GM19397 (cell line): ENCODE results near the gene TNPO3.
A peak's percentile ranks its signal among the peaks of the same experiment; 100 is the strongest.
"Not testable (repeated sequence)": the region's sequence is repeated elsewhere in the genome, so short reads cannot be mapped to it uniquely, and the experiment has no call there.

ENCODE experiments used
- ATAC-seq: cut with Tn5 transposase; IDR thresholded peaks from one replicate; pipeline ENCODE4 v1.9.1; 2021; ENCODE audit warnings: mild to moderate bottlenecking, moderate library complexity; ENCODE audit not compliant: unreplicated experiment

TNPO3 gene

GRCh38 chr7:129072479-129073011 lies 17.6 kb upstream of the TNPO3 start:
- ATAC-seq = no peak

DNA sequence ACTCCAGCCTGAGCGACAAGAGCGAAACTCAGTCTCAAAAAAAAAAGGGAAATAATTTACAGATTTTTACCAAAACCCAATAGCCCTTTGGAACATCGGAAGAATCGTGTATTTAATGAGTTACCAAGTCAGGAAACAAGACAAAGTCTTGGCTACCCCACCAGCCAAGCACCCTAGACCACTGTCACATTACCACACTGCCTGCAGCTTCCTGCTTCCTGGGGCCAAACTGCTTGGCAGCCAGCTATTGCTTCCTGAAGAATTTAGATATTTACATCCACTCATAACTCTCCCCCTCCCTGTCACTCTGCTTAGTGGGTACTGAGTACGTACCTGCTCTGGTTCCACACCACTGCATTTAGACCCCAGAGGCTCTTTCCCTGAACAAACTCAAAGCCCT lies 14.1 kb upstream of the TNPO3 start:
- no peak for ATAC-seq

- no peak for ATAC-seq
Observed at GRCh38 chr7:129067943-129068548, 13.1 kb upstream of the TNPO3 start.

GRCh38 chr7:129067132-129067561 lies 12.2 kb upstream of the TNPO3 start:
- not testable (repeated sequence) for ATAC-seq

DNA sequence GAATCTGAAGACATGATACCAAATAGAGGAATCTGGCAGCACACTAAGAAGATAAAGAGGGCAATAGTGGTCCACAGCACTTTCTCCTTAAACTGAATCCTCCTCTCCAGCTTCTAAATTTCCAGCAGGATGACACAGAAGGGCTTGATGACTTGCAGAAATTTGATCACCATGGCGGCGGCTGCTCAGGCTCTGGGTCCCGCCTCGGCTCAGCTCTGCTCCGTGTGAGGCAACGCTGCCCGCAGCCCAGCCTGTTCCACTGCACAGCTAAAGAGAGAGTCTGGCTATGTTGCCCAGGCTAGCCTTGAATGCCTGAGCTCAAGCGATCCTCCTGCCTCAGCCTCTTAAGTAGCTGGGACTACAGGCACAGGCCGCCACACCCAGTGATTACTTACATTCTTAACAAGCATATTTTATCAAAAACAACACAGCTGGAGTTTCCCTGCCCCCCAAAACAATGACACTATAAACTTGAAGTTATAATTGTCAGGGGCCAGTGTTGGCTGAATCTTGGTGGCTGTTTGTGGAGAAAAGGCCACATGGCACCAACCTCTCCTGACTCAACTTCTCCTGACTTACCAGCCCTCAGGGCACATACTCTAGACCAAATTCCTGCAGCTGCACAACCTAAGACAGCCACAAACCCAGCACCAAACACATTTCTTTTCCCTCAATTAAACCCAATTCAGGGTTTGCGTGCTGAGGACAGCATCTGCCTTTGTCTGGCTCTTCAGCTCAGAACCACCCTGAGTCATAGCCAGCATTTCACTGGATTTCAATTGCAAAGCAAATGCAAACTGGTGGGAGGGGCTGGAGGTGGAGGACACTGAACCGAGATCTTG lies 11.6 kb upstream of the TNPO3 start:
- ATAC-seq = no peak

GRCh38 chr7:129055861-129056464 lies 1.1 kb upstream of the TNPO3 start:
- no peak for ATAC-seq

DNA sequence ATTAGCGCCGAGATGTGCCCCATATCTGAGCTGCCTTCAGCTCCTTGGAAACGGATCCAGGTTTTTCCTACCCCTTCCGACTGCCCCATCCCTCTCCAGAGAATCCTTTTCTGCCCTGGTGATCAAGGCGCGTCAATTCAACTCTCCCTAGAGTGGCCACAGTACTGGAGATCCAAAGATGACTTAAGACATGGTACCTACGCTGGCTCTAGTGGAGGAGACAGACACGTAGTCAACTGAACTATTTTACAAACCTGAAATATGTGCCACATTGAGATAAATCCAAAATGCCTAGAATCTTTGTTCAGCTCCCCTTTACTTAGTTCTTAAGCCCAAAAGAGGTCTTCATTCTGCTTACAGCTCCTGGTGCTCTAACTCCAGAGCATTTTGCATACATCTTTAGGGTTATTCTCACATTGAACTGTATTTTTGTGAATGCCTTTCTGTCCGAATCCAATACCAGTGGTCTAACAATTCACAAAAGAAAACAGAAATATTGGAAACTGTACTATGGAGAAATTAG lies 444 bp upstream of the TNPO3 start:
- ATAC-seq = peak; percentile 23

DNA sequence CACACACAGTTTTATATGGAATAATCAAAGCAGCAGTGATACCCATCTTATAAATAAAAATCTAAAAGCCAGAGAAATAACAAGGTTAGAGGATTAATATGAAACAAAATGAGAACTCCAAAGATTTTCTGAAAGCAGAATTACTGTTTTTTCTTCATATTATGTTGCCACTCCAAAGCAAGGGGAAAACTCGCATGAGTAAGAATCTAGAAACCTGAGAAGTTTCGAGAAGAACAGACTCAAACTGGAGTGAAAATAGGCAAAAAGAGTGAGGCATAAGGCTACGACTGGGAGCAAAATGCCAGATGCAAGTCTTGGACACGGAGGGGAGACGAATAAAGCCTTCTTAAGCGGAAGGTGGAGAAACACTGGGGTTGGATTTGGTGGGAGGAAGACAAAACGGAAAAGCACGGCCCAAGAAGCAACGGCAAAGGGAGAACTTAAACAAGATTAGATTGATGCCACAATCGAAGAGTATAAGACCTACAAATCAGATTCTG lies 923 bp downstream of the TNPO3 start:
- no peak for ATAC-seq

- ATAC-seq = no peak
Observed at GRCh38 chr7:129052441-129052840, 2.5 kb downstream of the TNPO3 start.

DNA sequence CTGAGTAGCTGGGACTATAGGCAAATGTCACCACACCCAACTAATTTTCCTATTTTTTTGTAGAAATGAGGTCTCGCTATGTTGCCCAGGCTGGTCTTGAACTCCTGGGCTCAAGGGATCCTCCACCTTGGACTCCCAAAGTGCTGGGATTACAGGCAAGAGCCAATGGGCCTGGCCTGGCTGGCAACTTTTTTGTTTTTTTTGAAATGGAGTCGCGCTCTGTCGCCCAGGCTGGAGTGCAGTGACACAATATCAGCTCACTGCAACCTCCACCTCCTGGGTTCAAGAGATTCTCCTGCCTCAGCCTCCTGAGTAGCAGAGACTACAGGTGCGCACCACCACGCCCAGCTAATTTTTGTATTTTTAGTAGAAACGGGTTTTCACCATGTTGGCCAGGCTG lies 3.5 kb downstream of the TNPO3 start:
- not testable (repeated sequence) for ATAC-seq

DNA sequence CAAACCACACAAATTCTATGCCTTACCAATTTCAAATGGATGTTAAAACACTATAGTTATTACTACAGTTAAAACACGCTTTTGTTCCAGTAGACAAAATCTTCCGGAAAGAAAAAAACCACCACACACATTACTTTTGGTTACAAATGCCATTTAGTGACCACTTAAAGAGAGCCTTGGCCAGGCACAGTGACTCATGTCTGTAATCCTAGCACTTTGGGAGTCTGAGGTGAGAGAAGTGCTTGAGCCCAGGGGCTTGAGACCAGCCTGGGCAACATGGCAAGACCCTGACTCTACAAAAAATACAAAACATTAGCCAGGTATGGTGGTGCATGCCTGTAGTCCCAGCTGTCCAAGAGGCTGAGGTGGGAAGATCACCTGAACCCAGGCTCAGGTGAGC lies 7.2 kb downstream of the TNPO3 start:
- no peak for ATAC-seq

- ATAC-seq = no peak
Observed at GRCh38 chr7:129045682-129046081, 9.2 kb downstream of the TNPO3 start.

- no peak for ATAC-seq
Observed at GRCh38 chr7:129043012-129043411, 11.9 kb downstream of the TNPO3 start.

DNA sequence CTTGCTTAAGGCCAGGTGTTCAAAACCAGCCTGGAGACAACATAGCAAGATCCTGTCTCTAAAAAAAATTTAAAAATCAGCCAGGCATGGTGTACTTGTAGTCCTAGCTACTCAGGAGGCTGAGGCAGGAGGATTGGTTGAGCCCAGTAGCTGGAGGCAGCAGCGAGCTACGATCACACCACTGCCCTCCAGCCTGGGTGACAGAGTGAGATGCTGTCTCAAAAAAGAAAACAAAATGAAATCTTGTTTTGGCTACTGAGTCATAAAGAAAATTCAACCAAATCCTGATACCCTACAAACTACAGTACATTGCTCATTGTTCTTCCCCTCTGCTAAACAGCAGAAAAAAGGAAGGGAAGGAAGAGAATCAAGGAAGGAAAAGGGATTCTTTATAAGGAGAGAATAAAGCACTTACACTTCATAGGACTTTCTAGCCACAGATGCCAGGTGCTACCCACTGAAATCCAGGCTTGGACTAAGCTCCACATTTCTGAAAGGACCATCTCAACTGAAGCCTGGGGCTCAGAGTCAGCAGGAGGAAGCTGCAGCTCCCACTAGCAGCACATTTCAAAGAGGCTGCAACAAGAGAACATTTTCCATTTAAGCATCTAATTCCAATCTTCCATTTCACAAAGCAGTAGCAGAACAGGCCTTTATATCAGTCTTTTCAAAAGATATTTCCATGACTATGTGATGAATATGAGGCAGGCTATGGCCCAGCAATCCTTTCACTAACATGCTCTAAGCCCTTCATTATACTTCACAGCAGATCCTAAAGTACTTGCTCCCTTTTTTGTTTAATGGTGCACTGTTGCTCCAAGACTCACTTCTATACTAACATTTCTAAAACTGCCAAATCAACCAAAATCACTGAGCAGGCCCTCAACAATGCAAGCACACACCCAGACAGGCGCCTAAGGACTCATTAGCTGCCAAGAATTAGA lies 13.5 kb downstream of the TNPO3 start:
- no peak for ATAC-seq

DNA sequence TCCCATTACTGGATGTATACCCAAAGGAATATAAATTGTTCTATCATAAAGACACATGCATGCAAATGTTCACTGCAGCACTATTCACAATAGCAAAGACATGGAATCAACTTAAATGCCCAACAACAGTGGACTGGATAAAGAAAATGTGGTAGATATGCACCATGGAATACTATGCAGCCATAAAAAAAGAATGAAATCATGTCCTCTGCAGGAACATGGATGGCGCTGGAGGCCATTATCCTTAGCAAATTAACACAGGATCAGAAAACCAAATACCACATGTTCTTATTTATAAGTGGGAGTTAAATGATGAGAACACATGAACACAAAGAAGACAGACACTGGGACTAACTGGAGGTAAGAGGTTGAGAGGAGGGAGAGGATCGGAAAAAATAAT lies 16.4 kb downstream of the TNPO3 start:
- not testable (repeated sequence) for ATAC-seq

- no peak for ATAC-seq
Observed at GRCh38 chr7:129037585-129037984, 17.3 kb downstream of the TNPO3 start.

GRCh38 chr7:129032017-129032416 lies 22.9 kb downstream of the TNPO3 start:
- no peak for ATAC-seq

DNA sequence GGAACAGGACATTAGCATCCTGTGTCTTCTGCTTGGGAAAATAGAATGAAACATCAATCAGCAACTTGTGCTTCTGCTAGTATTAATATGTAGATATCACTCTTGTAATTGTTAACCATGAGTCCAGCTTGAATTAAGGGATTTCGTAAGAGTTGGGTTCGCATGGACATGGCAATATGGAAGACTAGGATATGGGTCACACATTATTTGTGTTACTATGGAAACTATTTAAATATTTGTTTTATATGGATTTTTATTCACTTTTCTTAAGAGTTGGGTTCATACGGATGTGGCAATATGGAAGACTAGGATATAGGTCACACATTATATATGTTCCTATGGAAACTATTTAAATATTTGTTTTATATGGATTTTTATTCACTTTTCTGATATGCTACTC lies 24.5 kb downstream of the TNPO3 start:
- no peak for ATAC-seq

GRCh38 chr7:129024125-129024524 lies 30.8 kb downstream of the TNPO3 start:
- no peak for ATAC-seq

GRCh38 chr7:129021656-129022055 lies 33.3 kb downstream of the TNPO3 start:
- no peak for ATAC-seq
